Activated naive CD4-positive, alpha-beta T cell treated with anti-CD3 and anti-CD28 coated beads, Interleukin-2, amount 50 U/mL, for 16 hours (primary cell): ENCODE data around the gene CCSER2.
"Not testable (repeated sequence)": the region's sequence is repeated elsewhere in the genome, so short reads cannot be mapped to it uniquely, and the experiment has no call there.

ENCODE experiments used
- DNase-seq: peaks from one replicate; pipeline ENCODE4 v3.0.0-alpha.2; 2020

CCSER2 gene

GRCh38 chr10:84398696-84399095 lies 70.3 kb downstream of the CCSER2 start:
- no peak for DNase-seq

GRCh38 chr10:84401854-84402611 lies 73.6 kb downstream of the CCSER2 start:
- no peak for DNase-seq

- DNase-seq = no peak
Observed at GRCh38 chr10:84404783-84405182, 76.4 kb downstream of the CCSER2 start.

GRCh38 chr10:84405662-84406061 lies 77.3 kb downstream of the CCSER2 start:
- no peak for DNase-seq

- DNase-seq = no peak
Observed at GRCh38 chr10:84406561-84406960, 78.2 kb downstream of the CCSER2 start.

GRCh38 chr10:84407388-84408049 lies 79.1 kb downstream of the CCSER2 start:
- no peak for DNase-seq

GRCh38 chr10:84412482-84412881 lies 84.1 kb downstream of the CCSER2 start:
- no peak for DNase-seq

GRCh38 chr10:84414110-84414509 lies 85.7 kb downstream of the CCSER2 start:
- DNase-seq = not testable (repeated sequence)

- DNase-seq = no peak
Observed at GRCh38 chr10:84415539-84416244, 87.3 kb downstream of the CCSER2 start.

- no peak for DNase-seq
Observed at GRCh38 chr10:84416245-84416555, 87.8 kb downstream of the CCSER2 start.

- no peak for DNase-seq
Observed at GRCh38 chr10:84423719-84424118, 95.3 kb downstream of the CCSER2 start.

GRCh38 chr10:84424731-84425167 lies 96.4 kb downstream of the CCSER2 start:
- DNase-seq = no peak

GRCh38 chr10:84427903-84428650 lies 99.7 kb downstream of the CCSER2 start:
- no peak for DNase-seq

GRCh38 chr10:84428711-84429110 lies 100.3 kb downstream of the CCSER2 start:
- DNase-seq = no peak

GRCh38 chr10:84429926-84430520 lies 101.6 kb downstream of the CCSER2 start:
- DNase-seq = peak; percentile 63

GRCh38 chr10:84432891-84433290 lies 104.5 kb downstream of the CCSER2 start:
- no peak for DNase-seq

- DNase-seq = no peak
Observed at GRCh38 chr10:84440781-84441180, 112.4 kb downstream of the CCSER2 start.

- DNase-seq = no peak
Observed at GRCh38 chr10:84447701-84448400, 119.5 kb downstream of the CCSER2 start.

GRCh38 chr10:84449351-84449750 lies 121.0 kb downstream of the CCSER2 start:
- DNase-seq = not testable (repeated sequence)

GRCh38 chr10:84452003-84452402 lies 123.6 kb downstream of the CCSER2 start:
- no peak for DNase-seq

- DNase-seq = no peak
Observed at GRCh38 chr10:84453303-84453702, 124.9 kb downstream of the CCSER2 start.

GRCh38 chr10:84456126-84456525 lies 127.7 kb downstream of the CCSER2 start:
- no peak for DNase-seq
